GM12892 (cell line): ENCODE results near the gene MRPL40.

Experiments
- POLR2A ChIP-seq: IDR thresholded peaks from 2 replicates; pipeline ENCODE4 v1.6.1; 2011; ENCODE audit warnings: low read depth, low read length, control low read depth
- POLR2AphosphoS5 ChIP-seq: IDR thresholded peaks from 2 replicates; pipeline ENCODE4 v1.6.1; 2011; ENCODE audit warnings: low read depth, low read length, control low read depth

DNA sequence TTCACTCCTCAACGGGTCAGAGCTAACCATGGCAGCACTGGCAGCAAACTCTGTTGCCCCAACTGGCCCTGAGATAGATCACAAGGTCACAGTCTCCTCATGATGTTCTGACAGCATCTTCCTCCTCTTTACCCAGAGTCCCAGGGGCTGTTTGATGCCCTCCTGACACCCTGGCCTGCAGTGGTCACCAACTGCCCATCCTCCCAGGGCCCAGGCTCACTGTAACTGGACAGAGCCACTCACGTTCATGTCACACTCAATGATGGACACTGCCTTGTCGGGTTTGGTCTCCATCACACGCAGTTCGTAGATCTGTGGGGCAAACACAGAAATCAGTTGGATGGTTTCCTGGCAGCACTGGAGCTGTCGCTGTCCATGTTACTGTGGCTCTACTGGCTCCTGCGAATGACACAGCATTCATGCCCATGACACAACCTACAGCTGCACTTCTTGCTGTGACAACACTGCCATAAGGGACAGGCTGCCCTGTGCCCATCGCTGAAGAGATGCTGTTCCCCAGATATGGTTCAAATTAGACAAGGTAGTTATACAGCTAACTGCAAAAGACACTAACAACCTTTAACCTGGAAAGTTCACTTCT lies 25.6 kb downstream of the MRPL40 start:
- TF ChIP-seq POLR2A (no peak), POLR2AphosphoS5 (no peak)
